Gastrocnemius medialis (tissue), 4 donors: ENCODE measurements around the gene KIR2DL1.
"Not testable (repeated sequence)": the region's sequence is repeated elsewhere in the genome, so short reads cannot be mapped to it uniquely, and the experiment has no call there.

Experiments used
- CTCF ChIP-seq, 5 experiments: fragments of 450-650 bp in 3 of 5; fragments of 200-600 bp in 2 of 5; sonication (generic) in 2 of 5; IDR thresholded peaks in 4 of 5; conservative IDR thresholded peaks in 1 of 5; 1 replicate in 4 of 5; 2 replicates in 1 of 5; pipeline ENCODE4 v1.5.1; 2016 to 2019; ENCODE audit warnings: antibody characterized with exemption in 5 of 5, mild to moderate bottlenecking in 3 of 5, moderate library complexity in 3 of 5
- POLR2A ChIP-seq, 2 donors: fragments of 450-650 bp; IDR thresholded peaks; one replicate each; pipeline ENCODE4 v1.6.1; 2017; ENCODE audit warnings: antibody characterized with exemption in 2 of 2, mild to moderate bottlenecking in 2 of 2, moderate library complexity in 2 of 2

GRCh38 chr19:54775830-54776229 lies 6.2 kb downstream of the KIR2DL1 start:
- not testable (repeated sequence) for TF ChIP-seq CTCF (IDR thresholded peaks at IDR 0.05 in 4 of 5, conservative IDR thresholded peaks at IDR 0.05 in 1 of 5); POLR2A (IDR thresholded peaks at IDR 0.05)
